Measurements from ENCODE around the gene PLA2G1B.
A peak's percentile ranks its signal among the peaks of the same experiment; 100 is the strongest.

Gene PLA2G1B

DNA sequence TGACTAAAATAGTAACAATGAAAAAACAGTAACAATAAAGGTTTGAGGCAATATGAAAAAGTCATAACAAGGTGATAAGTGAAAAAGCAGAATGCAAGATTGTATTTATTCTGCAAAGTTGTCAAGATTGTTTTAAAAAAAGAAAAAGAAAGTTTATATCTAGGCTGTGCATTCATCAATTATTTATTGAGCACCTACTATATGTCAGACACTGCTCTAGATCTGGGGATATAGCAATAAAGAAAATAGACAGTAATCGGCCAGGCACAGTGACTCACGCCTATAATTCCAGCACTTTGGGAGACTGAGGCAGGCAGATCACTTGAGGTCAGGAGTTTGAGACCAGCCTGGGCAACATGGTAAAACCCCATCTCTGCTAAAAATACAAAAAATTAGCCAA is 3.8 kb downstream of the PLA2G1B start:
- no peak for DNase-seq

DNA sequence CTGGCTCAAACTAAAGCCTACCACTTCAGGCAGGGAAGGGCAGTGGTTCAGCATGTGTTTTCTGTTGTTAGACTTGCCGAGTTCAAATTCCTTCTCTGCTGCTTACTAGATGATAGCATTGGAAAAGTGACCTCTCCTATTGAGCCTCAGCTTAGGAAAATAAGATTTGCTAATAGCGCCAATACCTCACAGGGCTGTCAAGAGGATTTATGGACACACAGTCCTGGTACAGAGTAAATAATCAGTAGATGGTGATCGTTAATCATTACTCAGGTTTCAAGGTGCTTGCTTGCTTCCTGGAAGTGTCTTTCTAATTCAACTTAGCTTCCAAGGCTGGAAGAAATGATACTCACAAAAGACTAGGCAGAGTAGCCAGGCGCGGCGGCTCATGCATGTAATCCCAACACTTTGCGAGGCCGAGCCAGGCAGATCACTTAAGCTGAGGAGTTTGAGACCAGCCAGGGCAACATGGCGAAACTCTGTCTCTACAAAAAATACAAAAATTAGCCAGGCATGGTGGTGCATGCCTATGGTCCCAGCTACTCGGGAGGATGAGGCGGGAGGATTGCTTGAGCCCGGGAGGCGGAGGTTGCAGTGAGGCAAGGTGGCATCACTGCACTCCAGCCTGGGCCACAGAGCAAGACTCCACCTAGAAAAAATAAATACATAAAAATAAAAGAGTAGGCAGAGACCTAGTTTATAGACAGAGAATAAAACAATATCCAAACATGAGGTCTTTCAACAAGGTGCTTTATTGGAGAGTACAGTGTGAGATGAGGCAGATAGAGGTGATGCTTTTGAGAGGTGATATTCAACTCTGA is 6.0 kb downstream of the PLA2G1B start:
- no peak for DNase-seq

GRCh38 chr12:120317224-120318105 is 10.1 kb downstream of the PLA2G1B start:
- peak; percentile 99 to 100 for DNase-seq

- DNase-seq, result peak in 1 of 2 donors; percentile 6
These were observed 10.8 kb downstream of the PLA2G1B start for GRCh38 chr12:120316798-120317223.

DNA sequence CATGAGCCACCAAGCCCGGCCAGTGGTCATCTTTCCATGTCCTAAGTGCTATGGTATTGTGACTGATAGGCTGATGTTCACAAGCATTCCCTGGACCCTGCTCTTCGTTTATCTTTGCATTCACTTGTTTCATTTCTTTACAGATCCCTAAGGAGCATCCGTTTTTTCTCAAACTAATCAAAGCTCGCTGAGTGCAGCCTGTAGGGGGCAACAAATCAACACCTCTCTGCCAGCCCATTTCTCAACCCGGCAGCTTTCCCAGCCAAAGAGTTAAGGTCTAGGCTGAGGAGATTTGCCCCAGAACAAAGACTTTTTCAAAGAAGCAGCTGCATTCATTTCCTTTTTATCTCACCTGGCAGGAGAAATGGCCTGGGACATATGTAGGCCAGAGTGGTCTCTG is 13.4 kb downstream of the PLA2G1B start:
- no peak for DNase-seq

- peak; percentile 94 for DNase-seq
These were observed 25.4 kb downstream of the PLA2G1B start, which contains the start of gene SIRT4 for GRCh38 chr12:120301962-120302815. Gene SIRT4, plus strand, starts transcription at chr12:120302321. Its CDS starts 1,241 bp downstream, at chr12:120303562.

DNA sequence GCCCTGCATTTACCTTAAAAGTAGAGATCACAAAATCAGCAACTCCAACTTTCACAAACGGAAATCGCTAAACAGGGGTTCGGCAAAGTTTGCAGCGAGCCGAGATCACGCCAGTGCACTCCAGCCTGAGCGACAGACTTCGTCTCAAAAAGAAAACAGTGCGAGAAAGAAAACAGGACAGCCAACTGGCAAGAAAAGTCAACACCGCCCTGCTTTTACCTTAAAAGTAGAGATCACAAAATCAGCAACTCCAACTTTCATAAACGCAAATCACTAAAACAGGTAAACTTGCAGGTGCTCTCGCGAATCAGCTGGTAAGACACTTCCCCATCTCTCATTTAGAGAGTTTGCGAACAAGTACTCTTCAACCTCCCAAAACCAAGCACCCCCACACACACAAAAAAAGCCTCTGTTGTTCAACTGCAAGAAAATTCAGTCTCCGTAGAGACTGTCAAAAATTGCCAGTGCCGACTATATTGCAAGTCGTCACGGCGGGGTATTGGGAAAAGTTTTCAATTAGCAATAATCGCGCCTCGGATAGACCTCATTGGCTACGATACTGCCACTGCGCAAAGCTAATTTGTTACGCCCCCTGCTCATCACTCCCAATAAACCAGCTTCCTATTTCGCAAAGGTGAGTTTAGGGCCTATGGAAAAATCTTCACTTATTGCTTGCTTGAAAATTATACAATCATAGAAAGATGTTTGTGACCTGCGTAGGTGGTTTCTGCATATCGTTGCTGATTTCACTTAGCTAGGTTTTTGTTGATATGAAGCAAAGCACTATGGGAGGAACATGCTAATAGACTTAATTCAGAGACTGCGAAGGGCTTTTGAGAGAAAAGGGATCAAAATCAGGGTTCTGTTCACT is 34.7 kb downstream of the PLA2G1B start, which contains the start of gene RNU4-1:
Gene RNU4-1, minus strand, starts transcription at position 577 of the 871 bp plus-strand sequence.
- peak; percentile 94 to 97 for DNase-seq

- no peak for DNase-seq
These were observed 35.2 kb downstream of the PLA2G1B start for GRCh38 chr12:120292411-120292660.

DNA sequence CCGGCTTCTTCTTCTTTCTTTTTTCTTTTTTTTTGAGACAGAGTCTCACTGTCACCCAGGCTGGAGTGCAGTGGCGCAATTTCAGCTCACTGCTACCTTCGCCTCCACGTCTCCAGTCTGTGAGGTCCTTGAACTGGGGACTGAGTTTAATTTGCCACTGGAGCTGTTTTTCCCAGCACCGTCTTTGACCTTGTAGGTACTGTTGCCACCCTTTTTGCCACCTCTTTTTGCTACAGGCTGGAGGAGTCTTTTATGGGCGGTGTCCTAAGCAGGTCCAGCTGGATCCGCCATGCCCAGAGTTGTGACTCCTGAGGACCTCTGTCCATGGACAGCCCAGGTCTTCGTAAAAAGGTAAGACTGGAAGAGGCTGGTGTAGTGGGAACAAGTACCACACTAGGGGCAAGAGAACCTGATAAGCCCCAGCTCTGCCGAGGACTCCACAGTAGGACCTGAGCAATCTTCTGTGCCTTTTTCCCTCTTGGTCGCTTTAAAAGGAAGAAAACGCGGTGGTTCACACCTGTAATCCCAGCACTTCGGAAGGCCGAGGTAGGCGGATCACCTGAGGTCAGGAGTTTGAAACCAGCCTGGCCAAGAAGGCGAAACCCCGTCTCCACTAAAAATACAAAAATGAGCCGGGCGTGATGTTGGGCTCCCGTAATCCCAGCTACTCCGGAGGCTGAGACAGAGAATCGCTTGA is 36.8 kb downstream of the PLA2G1B start:
- DNase-seq, result peak; percentile 50 to 60

GRCh38 chr12:120287491-120287890 is 40.1 kb downstream of the PLA2G1B start:
- DNase-seq, result no peak

GRCh38 chr12:120286768-120287490 is 40.6 kb downstream of the PLA2G1B start:
- no peak for DNase-seq

DNA sequence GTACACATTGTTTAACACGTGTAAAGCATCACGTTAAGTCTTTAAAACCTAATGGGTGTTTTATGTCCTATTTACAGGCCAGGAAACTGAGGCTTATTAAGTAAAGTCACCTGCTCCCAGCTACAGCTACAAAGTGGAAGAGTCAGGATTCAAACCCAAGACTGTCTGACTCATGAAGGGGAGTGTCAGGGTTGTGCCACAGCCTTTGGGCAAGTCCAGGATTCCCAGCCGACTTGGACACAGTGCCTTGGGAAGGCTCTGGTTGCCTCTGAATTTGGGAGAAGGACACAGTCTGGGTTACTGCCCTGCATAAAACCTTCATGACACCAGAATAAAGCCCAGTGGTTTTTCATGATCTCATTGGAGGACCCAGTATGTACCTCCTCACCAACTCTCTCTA is 43.2 kb downstream of the PLA2G1B start:
- no peak for DNase-seq

DNA sequence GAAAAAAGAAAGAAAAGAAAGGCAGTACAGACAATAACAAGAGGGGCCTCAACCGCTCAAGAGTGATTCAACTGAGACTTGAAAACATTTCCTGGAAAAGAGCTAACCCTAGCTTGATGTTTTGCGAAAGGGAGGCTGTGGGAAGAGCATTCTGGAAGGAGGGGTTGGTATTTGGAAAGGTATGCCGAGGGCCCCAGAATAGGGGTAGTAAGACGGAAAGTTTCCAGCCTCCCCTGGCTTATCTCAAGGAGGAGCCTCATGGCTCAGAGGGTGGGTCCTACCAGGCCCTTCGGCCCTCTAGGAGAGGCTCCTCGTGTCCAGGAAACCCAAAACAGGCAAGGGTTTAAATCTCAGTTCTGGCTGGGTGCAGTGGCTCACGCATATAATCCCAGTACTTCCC is 44.3 kb downstream of the PLA2G1B start:
- DNase-seq, result no peak

GRCh38 chr12:120278137-120279069 is 49.2 kb downstream of the PLA2G1B start:
- no peak for DNase-seq

DNA sequence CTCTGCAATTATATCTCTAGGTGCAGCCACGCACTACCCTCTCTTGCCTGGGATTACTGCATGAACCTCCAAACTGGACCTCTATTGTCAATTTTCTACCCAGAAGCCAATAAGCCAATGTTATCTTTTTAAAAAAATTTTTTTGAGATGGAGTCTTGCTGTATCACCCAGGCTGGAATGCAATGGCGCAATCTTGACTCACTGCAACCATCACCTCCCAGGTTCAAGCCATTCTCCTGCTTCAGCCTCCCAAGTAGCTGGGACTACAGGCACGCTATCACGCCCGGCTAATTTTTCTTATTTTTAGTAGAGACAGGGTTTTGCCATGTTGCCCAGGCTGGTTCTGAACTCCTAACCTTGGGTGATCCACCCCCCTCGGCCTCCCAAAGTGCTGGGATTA is 50.8 kb downstream of the PLA2G1B start:
- no peak for DNase-seq
